HG02571 (cell line): ENCODE results near the gene PSMB10.

ENCODE experiments used
- ATAC-seq: cut with Tn5 transposase; IDR thresholded peaks from one replicate; pipeline ENCODE4 v1.9.1; 2021; ENCODE audit warnings: mild to moderate bottlenecking, moderate library complexity; ENCODE audit not compliant: unreplicated experiment

The PSMB10 gene

DNA sequence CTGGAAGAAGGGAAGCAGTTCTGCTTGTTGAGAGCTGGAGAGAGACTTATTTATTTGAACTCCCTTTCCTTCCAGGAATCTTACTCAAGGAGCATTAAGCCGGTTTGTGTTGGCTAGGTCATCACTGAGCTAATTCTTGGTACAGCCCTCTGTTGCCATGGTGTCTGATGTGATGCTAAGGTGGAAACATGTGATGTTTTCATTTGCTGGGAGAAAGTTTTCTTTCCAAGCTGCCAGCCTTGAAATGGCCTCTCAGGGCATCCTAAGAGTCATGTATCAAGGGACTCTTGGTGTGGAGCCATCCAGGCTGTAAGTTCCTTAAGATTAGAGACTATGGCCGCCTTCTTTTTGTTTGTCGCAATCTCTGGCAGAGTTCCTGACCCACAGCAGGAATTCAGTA lies 39.4 kb downstream of the PSMB10 start:
- no peak for ATAC-seq

DNA sequence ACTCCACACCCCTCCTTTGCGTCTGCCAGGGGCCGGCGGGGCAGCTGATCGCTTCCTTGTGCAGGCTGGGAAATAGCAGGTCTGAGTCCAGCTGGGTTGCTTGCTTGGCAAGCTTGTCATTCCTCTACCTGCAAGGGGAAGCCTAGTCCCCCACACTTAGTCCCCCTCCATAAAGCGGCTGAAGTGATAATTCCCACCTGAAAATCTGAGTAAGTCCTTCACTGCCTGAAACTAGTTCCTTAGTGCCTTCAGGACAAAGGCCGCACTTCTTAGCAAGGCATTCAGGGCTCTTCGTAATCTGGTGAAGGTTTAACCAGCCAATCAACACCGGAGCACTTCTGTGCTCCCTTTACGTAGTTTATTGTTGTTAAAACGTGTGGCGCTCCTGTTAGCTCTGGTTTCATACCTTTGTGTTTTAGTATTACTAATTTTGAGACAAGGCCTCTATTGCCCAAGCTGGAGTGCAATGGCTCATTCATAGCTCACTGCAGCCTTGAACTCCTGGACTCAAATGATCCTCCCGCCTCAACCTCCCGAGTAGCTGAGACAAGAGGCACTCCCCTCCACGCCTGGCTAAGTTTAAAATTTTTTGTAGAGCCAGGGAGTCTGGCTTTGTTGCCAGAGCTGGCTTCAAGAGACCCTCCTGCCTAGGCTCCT lies 42.8 kb downstream of the PSMB10 start:
- ATAC-seq, result peak; percentile 3

DNA sequence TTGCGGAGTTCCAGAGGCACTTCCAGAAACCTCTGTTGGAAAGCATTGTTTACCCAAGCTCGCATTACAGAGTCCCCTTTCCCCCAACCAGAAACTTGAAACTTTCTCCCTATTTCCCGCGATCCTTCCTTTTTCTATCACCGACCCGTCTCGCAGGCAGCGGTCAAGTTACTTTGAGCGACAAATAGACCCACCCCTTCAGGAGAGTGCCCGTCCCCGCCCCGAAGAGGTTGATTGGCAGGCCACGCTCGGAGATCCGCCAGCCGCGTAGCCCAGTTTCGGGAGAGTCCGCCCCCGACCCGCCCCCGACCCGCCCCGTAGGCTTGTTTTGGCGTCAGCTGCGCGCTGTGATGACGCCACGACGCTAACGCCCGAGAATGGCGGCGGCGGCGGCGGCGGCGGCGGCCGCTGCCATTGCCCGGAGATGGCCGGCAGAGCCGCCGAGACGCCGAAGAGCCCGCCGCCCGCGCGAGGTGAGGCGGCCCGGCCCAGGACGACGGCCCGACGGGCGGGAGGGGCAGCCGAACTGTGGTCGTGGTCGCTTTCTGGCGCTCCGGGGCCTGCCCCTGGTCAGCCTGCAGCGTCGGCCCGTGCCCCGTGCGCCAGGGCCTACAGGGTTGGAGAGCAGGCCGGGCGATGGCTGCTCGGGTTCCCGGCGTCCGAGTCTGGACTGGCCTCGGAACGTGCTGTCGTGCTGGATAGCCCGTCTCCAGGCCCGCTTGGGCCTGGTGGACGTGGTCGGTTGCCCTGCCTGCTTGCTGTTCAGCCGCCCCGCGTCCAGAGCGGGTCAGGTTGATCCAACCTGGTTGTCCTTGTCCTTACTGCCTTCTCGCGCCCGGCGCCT lies 43.5 kb downstream of the PSMB10 start, which contains the start of gene PSKH1:
PSKH1 (plus strand) TSS at position 356 of the 844 bp plus-strand sequence. CDS start 15,496 bp downstream, outside the sequence.
- peak; percentile 92 for ATAC-seq

DNA sequence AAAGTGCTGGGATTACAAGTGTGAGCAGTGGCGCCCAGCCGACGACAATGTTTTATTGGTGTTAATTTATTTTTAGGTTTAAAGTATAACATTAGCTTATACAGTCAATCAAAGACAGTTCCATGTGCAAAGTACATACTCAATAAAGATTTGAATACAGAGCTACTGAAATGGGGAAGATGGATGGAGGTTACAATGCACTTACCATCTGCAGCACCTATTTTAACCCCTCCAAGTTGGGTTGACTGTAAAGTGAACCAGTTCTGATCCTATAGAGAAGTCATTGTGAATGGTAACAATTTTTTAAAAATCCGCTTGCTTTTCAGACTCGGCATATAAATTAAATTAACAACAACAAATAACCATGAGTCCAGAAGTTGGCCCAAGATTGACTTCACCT lies 44.3 kb downstream of the PSMB10 start:
- no peak for ATAC-seq

DNA sequence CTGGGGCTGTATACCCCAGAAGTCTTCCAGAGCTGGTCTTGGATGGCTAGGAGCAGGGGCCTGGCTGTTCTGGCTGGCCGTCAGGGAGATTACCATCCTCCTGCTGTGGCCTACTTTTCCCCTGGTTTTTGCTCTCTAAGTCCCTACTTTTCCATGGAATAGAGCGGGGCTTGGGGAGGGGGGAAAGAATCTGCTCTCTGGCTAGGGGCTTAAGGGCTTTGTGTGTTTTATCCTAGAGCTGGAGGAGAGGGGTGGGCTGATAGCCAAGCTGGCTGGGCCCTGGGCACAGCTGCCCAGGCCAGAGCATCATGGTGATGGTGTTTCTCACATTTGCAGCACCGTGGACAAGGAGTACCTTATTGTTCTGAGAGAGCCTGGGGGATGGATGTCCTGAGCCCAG lies 48.3 kb downstream of the PSMB10 start:
- ATAC-seq, result no peak

DNA sequence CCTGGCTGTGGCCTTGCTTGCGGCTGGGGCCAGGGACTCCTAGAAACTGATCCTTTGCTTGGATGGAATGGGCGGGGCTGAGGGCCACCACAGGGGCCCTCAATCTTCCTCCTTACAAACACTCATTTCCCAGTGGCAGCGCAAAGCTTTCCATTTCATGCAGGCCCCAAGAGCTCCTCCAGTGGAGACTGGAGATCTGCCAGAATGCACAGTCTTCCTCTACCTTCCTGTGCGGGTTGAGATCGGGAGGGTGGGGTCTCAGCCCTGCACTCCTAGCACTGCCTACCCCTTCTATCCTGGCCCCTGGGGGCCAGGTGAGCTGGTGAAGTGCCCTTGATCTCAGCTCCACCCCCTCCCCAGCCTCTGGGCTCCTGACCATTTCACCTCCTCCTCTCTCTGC lies 50.3 kb downstream of the PSMB10 start:
- no peak for ATAC-seq

DNA sequence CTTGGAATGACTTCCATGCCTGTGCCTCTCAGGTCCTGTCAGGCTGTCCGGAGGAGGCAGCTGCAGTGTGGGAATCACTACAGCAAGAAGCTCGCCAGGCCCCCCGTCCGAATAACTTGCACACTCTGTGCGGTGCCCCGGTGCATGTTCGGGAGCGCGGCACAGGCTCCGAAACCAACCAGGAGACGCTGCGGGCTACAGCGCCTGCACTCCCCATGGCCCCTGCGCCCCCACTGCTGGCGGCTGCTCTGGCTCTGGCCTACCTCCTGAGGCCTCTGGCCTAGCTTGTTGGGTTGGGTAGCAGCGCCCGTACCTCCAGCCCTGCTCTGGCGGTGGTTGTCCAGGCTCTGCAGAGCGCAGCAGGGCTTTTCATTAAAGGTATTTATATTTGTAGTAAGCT lies 50.7 kb downstream of the PSMB10 start:
- no peak for ATAC-seq

DNA sequence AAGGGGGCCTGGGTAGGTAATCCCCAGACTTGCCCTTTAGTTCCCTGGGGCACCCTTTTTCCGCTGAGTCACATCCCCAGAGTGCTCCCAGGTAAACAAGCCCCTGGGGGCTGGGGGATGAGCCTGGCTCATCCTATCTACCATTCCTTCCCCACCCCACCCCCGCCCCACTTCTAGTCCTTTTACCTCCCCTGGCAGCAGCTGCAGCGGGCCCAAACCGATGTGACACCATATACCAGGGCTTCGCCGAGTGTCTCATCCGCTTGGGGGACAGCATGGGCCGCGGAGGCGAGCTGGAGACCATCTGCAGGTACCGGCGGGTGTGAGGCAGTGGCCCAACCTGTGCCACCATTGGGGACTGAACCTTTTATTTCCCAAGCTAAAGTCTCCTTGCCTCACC lies 51.1 kb downstream of the PSMB10 start:
- no peak for ATAC-seq

DNA sequence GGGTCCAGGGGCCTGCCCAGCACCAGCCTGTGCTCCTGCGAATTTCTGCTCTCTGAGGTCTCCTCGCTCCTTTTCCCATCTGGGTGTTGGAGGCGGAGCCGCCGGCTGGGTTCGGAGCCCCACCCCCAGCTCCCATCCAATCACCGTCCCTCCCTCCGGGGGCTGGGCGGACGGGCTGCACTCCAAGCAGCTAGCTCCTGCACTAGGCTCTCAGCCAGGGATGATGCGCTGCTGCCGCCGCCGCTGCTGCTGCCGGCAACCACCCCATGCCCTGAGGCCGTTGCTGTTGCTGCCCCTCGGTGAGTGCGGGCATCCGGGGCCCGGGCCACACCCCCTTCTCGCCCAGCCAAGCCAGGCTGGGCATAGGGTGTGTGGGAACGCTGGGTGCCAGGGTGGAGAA lies 52.0 kb downstream of the PSMB10 start, which contains the start of gene NRN1L:
NRN1L (plus strand) TSS at position 202 of the 400 bp plus-strand sequence; CDS start at position 221, 19 bp downstream.
- no peak for ATAC-seq
